SU-DHL-6 (cell line): ENCODE data around the gene DNAJB4.

Experiments
- H2AFZ ChIP-seq: fragments of 200-600 bp; sonication (generic); 2 replicates; pipeline ENCODE4 v1.6.1; 2014; ENCODE audit warnings: low read depth, mild to moderate bottlenecking, moderate library complexity, mixed read lengths, antibody characterized with exemption, low read length; ENCODE audit not compliant: severe bottlenecking
- H3F3A ChIP-seq: fragments of 200-600 bp; shearing (Covaris generic); 2 replicates; pipeline ENCODE4 v1.6.0; 2016; ENCODE audit warnings: antibody characterized with exemption, mild to moderate bottlenecking; ENCODE audit not compliant: insufficient read depth
- H3K27ac ChIP-seq: fragments of 200-600 bp; sonication (generic); 2 replicates; pipeline ENCODE4 v1.5.1; 2016; ENCODE audit warnings: low read depth, mild to moderate bottlenecking, low read length, moderate library complexity, mixed read lengths
- H3K27me3 ChIP-seq: fragments of 200-600 bp; sonication (generic), shearing (Covaris generic); 2 replicates; pipeline ENCODE4 v1.6.0; 2014; ENCODE audit warnings: mild to moderate bottlenecking, low read length
- H3K36me3 ChIP-seq: fragments of 200-600 bp; sonication (generic); 2 replicates; pipeline ENCODE4 v1.6.1; 2014; ENCODE audit warnings: mild to moderate bottlenecking, low read length, mixed read lengths
- H3K4me2 ChIP-seq: fragments of 300-600, 200-600 bp; shearing (Covaris generic), sonication (generic); 2 replicates; pipeline ENCODE4 v1.6.0; 2014; ENCODE audit warnings: low read length, low read depth, mild to moderate bottlenecking; ENCODE audit not compliant: poor library complexity, severe bottlenecking
- H3K4me3 ChIP-seq: fragments of 200-600 bp; sonication (generic); 2 replicates; pipeline ENCODE4 v1.5.1; 2014; ENCODE audit warnings: antibody characterized with exemption, low read length, mild to moderate bottlenecking, mixed read lengths; ENCODE audit not compliant: insufficient read depth, poor library complexity, severe bottlenecking
- H3K79me2 ChIP-seq: fragments of 200-600 bp; sonication (generic); 2 replicates; pipeline ENCODE4 v1.6.1; 2014; ENCODE audit warnings: mild to moderate bottlenecking, low read length, moderate library complexity; ENCODE audit not compliant: insufficient read depth
- H3K9ac ChIP-seq: fragments of 200-600 bp; sonication (generic); 2 replicates; pipeline ENCODE4 v1.7.0; 2014; ENCODE audit warnings: mild to moderate bottlenecking, low read length
- H3K9me2 ChIP-seq: fragments of 200-600 bp; sonication (generic); replicated peaks from 2 replicates; pipeline ENCODE4 v1.6.1; 2014; ENCODE audit warnings: low read length; ENCODE audit not compliant: insufficient read depth
- H3K9me3 ChIP-seq: fragments of 200-600 bp; sonication (generic); 2 replicates; pipeline ENCODE4 v1.6.1; 2014; ENCODE audit warnings: low read length, mixed read lengths; ENCODE audit not compliant: insufficient read depth
- H4K20me1 ChIP-seq: fragments of 200-600 bp; sonication (generic); 2 replicates; pipeline ENCODE4 v1.6.1; 2014; ENCODE audit warnings: low read depth, mild to moderate bottlenecking, antibody characterized with exemption, low read length, moderate library complexity, mixed read lengths
- EZH2phosphoT487 ChIP-seq: fragments of 200-600 bp; sonication (generic), shearing (Covaris generic); conservative IDR thresholded peaks from 2 replicates; pipeline ENCODE4 v1.6.1; 2018; ENCODE audit warnings: mild to moderate bottlenecking, antibody characterized with exemption, low read length, moderate library complexity, mixed read lengths
- TF ChIP-seq, protein P1 (sequence below): fragments of 200-600 bp; sonication (generic); IDR thresholded peaks from one replicate; pipeline ENCODE4 v1.5.1; 2017; ENCODE audit warnings: antibody characterized with exemption, mild to moderate bottlenecking, low read length, moderate library complexity; ENCODE audit not compliant: insufficient read depth, poor library complexity, severe bottlenecking

The DNAJB4 gene

GRCh38 chr1:77987919-77988318 is 16.8 kb upstream of the DNAJB4 start:
- peaks cover 3% of the 10 kb centered on the region; the same call in 1 of the 2 replicates for H3K36me3 ChIP-seq
- peaks cover 71% of the 10 kb centered on the region for H3K79me2 ChIP-seq
- H3K4me3 ChIP-seq: no peak overlapping the region
- H4K20me1 ChIP-seq: peaks cover 8% of the 10 kb centered on the region; the same call in 1 of the 2 replicates
- TF ChIP-seq, protein P1, sequence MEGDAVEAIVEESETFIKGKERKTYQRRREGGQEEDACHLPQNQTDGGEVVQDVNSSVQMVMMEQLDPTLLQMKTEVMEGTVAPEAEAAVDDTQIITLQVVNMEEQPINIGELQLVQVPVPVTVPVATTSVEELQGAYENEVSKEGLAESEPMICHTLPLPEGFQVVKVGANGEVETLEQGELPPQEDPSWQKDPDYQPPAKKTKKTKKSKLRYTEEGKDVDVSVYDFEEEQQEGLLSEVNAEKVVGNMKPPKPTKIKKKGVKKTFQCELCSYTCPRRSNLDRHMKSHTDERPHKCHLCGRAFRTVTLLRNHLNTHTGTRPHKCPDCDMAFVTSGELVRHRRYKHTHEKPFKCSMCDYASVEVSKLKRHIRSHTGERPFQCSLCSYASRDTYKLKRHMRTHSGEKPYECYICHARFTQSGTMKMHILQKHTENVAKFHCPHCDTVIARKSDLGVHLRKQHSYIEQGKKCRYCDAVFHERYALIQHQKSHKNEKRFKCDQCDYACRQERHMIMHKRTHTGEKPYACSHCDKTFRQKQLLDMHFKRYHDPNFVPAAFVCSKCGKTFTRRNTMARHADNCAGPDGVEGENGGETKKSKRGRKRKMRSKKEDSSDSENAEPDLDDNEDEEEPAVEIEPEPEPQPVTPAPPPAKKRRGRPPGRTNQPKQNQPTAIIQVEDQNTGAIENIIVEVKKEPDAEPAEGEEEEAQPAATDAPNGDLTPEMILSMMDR: no peak
- H2AFZ ChIP-seq: no peak overlapping the region
- H3K27me3 ChIP-seq: no peaks in the 10 kb centered on the region
- no peak overlapping the region for H3K9ac ChIP-seq
- H3K4me2 ChIP-seq: no peak overlapping the region
- H3K9me2 ChIP-seq: no peaks in the 10 kb centered on the region
- no peaks in the 10 kb centered on the region for H3K9me3 ChIP-seq
- H3F3A ChIP-seq: peaks cover 3% of the 10 kb centered on the region; the same call in 1 of the 2 replicates
- no peak overlapping the region for H3K27ac ChIP-seq

DNA sequence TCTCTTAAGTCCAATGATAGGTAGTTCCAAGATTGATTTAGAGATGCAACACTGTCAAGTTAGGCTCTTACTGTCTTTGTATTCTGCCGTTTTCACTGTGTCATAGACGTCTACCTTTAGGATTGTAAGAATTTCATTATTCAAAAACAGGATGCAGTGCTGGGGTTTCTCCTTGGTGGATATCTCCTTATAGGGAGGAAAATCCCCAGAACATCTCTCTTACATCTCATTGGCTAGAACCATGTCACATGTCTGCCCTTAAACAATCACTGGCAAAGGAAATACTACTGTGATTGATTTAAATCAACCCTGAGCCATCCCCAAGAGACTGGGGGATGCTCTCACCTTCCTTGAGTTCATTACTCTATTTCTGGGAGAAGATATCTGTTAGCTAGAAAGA is 15.0 kb upstream of the DNAJB4 start:
- H2AFZ ChIP-seq: no peak overlapping the region
- no peak overlapping the region for H3K27ac ChIP-seq
- H3K4me3 ChIP-seq: no peak overlapping the region
- H3K79me2 ChIP-seq: peaks cover 71% of the 10 kb centered on the region
- no peak for TF ChIP-seq EZH2phosphoT487
- TF ChIP-seq, protein P1: no peak
- peaks cover 13% of the 10 kb centered on the region; the same call in 1 of the 2 replicates for H3K36me3 ChIP-seq
- peaks cover 8% of the 10 kb centered on the region; the same call in 1 of the 2 replicates for H4K20me1 ChIP-seq
- no peaks in the 10 kb centered on the region for H3K9me2 ChIP-seq
- no peaks in the 10 kb centered on the region for H3K9me3 ChIP-seq
- no peak overlapping the region for H3K9ac ChIP-seq
- no peaks in the 10 kb centered on the region for H3K27me3 ChIP-seq
- H3F3A ChIP-seq: peaks cover 3% of the 10 kb centered on the region; the same call in 1 of the 2 replicates
- no peak overlapping the region for H3K4me2 ChIP-seq

GRCh38 chr1:77990629-77991204 is 14.0 kb upstream of the DNAJB4 start:
- Histone ChIP-seq H4K20me1 (no peaks in the 10 kb centered on the region), H3K4me3 (no peak overlapping the region), H3K9ac (no peak overlapping the region), H3K27me3 (no peaks in the 10 kb centered on the region), H3K4me2 (no peak overlapping the region), H3K36me3 (peaks cover 12% of the 10 kb centered on the region; the same call in 1 of the 2 replicates), H3K9me3 (no peaks in the 10 kb centered on the region), H3F3A (peaks cover 3% of the 10 kb centered on the region; the same call in 1 of the 2 replicates), H3K27ac (no peak overlapping the region), H2AFZ (no peak overlapping the region), H3K9me2 (no peaks in the 10 kb centered on the region), H3K79me2 (peaks cover 61% of the 10 kb centered on the region)
- TF ChIP-seq, protein P1: no peak
- TF ChIP-seq EZH2phosphoT487: no peak
